K562 (cell line): ENCODE data around the gene MATN1. TPM values are rescaled to one million over a fixed set of nuclear protein-coding genes. Genes with fewer than 3 reads are reported as not detected.
A peak's percentile ranks its signal among the peaks of the same experiment; 100 is the strongest.

Experiments
- ATAC-seq: fragments of 200-7000 bp; cut with Tn5 transposase; 3 replicates; pipeline ENCODE4 v1.9.1; 2020; ENCODE audit warnings: moderate library complexity
- BruUV-seq: library from RNA; stranded (reverse); fragments of 400-500 nt; replicated peaks from 2 replicates; lab custom pipeline; 2021; lab: Mats Ljungman, UMichigan
- CTCF ChIA-PET: fragments of 300-600 bp; formaldehyde crosslinking; extraction: SDS; loops from one replicate; lab custom pipeline; 2021; ENCODE audit warnings: low intra/inter-chr PET ratio; lab: Yijun Ruan, JAX
- POLR2A ChIA-PET: fragments of 300-600, 350-650 bp; sonication (Branson Sonifier 250); formaldehyde crosslinking; extraction: SDS; loops from one replicate; lab custom pipeline; 2021; ENCODE audit warnings: antibody characterized with exemption, inconsistent platforms; lab: Yijun Ruan, JAX
- DNase-seq, 4 experiments: peaks; one replicate each; pipeline versions ENCODE4 v3.0.0 to v3.0.0-alpha.2; 2011 to 2018; ENCODE audit warnings: low spot score in 3 of 4, mixed read lengths in 3 of 4; ENCODE audit errors: extremely low read depth in 1 of 4
- FAIRE-seq: peaks from 2 replicates; lab custom pipeline; 2011; peaks lifted over from hg19 to GRCh38; lab: Jason Lieb, UNC
- H2AFZ ChIP-seq: 2 replicates; pipeline ENCODE4 v1.6.0; 2011; ENCODE audit warnings: low read depth, low read length, control low read depth, inconsistent platforms
- H3K27ac ChIP-seq: fragments of 200-600 bp; 3 replicates; pipeline ENCODE4 v1.8.0; 2011; ENCODE audit warnings: low read depth, mild to moderate bottlenecking, control low read depth, inconsistent platforms, low read length, moderate library complexity, mixed read lengths; ENCODE audit errors: extremely low read depth
- H3K27me3 ChIP-seq, 2 experiments: fragments of 300-600 bp in 1 of 2; 2 replicates in 1 of 2; 3 replicates in 1 of 2; pipeline versions ENCODE4 v1.6.0 to v1.8.0; 2011; ENCODE audit warnings: inconsistent platforms in 2 of 2, low read length in 2 of 2, mild to moderate bottlenecking in 1 of 2, mixed read lengths in 1 of 2, moderate library complexity in 1 of 2; ENCODE audit not compliant: control insufficient read depth in 2 of 2, insufficient read depth in 2 of 2
- H3K36me3 ChIP-seq: fragments of 300-600 bp; 3 replicates; pipeline ENCODE4 v1.8.0; 2011; ENCODE audit warnings: mild to moderate bottlenecking, low read length, inconsistent platforms; ENCODE audit not compliant: control insufficient read depth, insufficient read depth
- H3K4me1 ChIP-seq, 2 experiments: fragments of 200-600 bp in 1 of 2; replicated peaks in 1 of 2; 2 replicates in 1 of 2; 3 replicates in 1 of 2; pipeline versions ENCODE4 v1.5.1 to v1.8.0; 2011; ENCODE audit warnings: inconsistent platforms in 2 of 2, low read length in 2 of 2, mild to moderate bottlenecking in 1 of 2, mixed read lengths in 1 of 2, moderate library complexity in 1 of 2; ENCODE audit not compliant: control insufficient read depth in 2 of 2, insufficient read depth in 2 of 2
- H3K4me2 ChIP-seq: 2 replicates; pipeline ENCODE4 v1.6.1; 2011; ENCODE audit warnings: low read length, control low read depth, inconsistent platforms, mixed read lengths; ENCODE audit not compliant: insufficient read depth
- H3K4me3 ChIP-seq: fragments of 200-600 bp; sonication (generic), shearing (Covaris generic); 2 replicates; pipeline ENCODE4 v1.5.1; 2016; ENCODE audit warnings: control low read depth, inconsistent platforms
- H3K79me2 ChIP-seq: fragments of 200-600 bp; 3 replicates; pipeline ENCODE4 v1.8.0; 2011; ENCODE audit warnings: low read length, inconsistent platforms; ENCODE audit not compliant: control insufficient read depth, insufficient read depth
- H3K9ac ChIP-seq, 2 experiments: 2 replicates each; pipeline versions ENCODE4 v1.6.0 to v1.6.1; 2011; ENCODE audit warnings: low read depth in 2 of 2, low read length in 2 of 2, control low read depth in 1 of 2, inconsistent platforms in 1 of 2, mild to moderate bottlenecking in 1 of 2, mixed read lengths in 1 of 2; ENCODE audit not compliant: insufficient read depth in 1 of 2
- H3K9me1 ChIP-seq: one replicate; pipeline ENCODE4 v1.6.0; 2011; ENCODE audit warnings: inconsistent platforms, mild to moderate bottlenecking, low read length, moderate library complexity; ENCODE audit not compliant: control insufficient read depth, insufficient read depth
- H3K9me3 ChIP-seq: replicated peaks from 2 replicates; pipeline ENCODE4 v1.5.1; 2011; ENCODE audit warnings: low read depth, low read length, inconsistent platforms; ENCODE audit not compliant: control insufficient read depth, insufficient read depth
- H4K20me1 ChIP-seq: replicated peaks from 2 replicates; pipeline ENCODE4 v1.6.1; 2011; ENCODE audit warnings: low read length, inconsistent platforms, mixed read lengths; ENCODE audit not compliant: control insufficient read depth, insufficient read depth
- CREB3L1 ChIP-seq: fragments of 450-650 bp; IDR thresholded peaks from 2 replicates; pipeline ENCODE4 v1.6.1; 2014; ENCODE audit warnings: low read depth, mild to moderate bottlenecking, moderate library complexity, borderline replicate concordance
- CTCF ChIP-seq, 3 experiments: IDR thresholded peaks in 2 of 3; conservative IDR thresholded peaks in 1 of 3; 2 replicates each; pipeline ENCODE4 v1.5.1; 2011 to 2012; ENCODE audit warnings: low read length in 3 of 3, mild to moderate bottlenecking in 3 of 3, control low read depth in 2 of 3, improper control_type of control experiment in 1 of 3, inconsistent platforms in 1 of 3, low read depth in 1 of 3, mixed read lengths in 1 of 3, moderate library complexity in 1 of 3; ENCODE audit not compliant: insufficient read depth in 2 of 3
- FOXP4 ChIP-seq: sonication (generic); formaldehyde crosslinking; IDR thresholded peaks from 2 replicates; pipeline ENCODE4 v1.8.0; 2022; ENCODE audit warnings: mild to moderate bottlenecking, missing genetic modification reagents, borderline replicate concordance
- MCM3 ChIP-seq: fragments of 450-650 bp; IDR thresholded peaks from 2 replicates; pipeline ENCODE4 v1.6.1; 2016
- SIN3A ChIP-seq, 2 experiments: fragments of 150-350 bp in 1 of 2; IDR thresholded peaks; 2 replicates each; pipeline ENCODE4 v1.6.1; 2011 to 2016; ENCODE audit warnings: borderline replicate concordance in 2 of 2, low read depth in 2 of 2, low read length in 2 of 2, mild to moderate bottlenecking in 2 of 2, moderate library complexity in 2 of 2; ENCODE audit not compliant: control insufficient read depth in 1 of 2
- SMARCE1 ChIP-seq: fragments of 450-650 bp; IDR thresholded peaks from 2 replicates; pipeline ENCODE4 v1.7.1; 2016; ENCODE audit warnings: mild to moderate bottlenecking
- ZHX1 ChIP-seq: fragments of 150-350 bp; conservative IDR thresholded peaks from 2 replicates; pipeline ENCODE4 v1.6.1; 2014; ENCODE audit warnings: low read length
- WGBS: fragments of 100-300 bp; shearing (Covaris generic); methylation state at CpG from one replicate; pipeline ENCODE4 v1.1.6; 2016; ENCODE audit warnings: low coverage, mixed read lengths; ENCODE audit not compliant: insufficient coverage; ENCODE audit errors: missing lambda C conversion rate; 5-methylcytosine and 5-hydroxymethylcytosine counted together
- in situ Hi-C: fragments of 300-500 bp; cut with MboI; formaldehyde crosslinking; loops from 4 replicates; pipeline ENCODE4 v1.15.0; 2018; ENCODE audit warnings: inconsistent platforms, mixed read lengths
- intact Hi-C: fragments of 100-400 bp; cut with micrococcal nuclease; formaldehyde crosslinking; loops from 2 replicates; pipeline ENCODE4 v1.14.2; 2022
- polyA plus RNA-seq, 8 experiments: library from polyadenylated mRNA; depleted of rRNA in 4 of 8; stranded (reverse) in 5 of 8; unstranded in 3 of 8; fragments of >200 nt; fragmentation: Nextera tagmentation in 2 of 8; fragmentation: Illumina TruSeq in 1 of 8; extraction: Ambion mirVana in 2 of 8; extraction: Trizol in 1 of 8; gene quantifications; 2 replicates each; pipeline versions ENCODE4 v1.2.1 to v1.2.3, GENCODE V29; 2011 to 2014; ENCODE audit warnings: inconsistent platforms in 1 of 8, missing spikeins in 1 of 8
- total RNA-seq, 7 experiments: library from RNA; depleted of rRNA in 6 of 7; stranded (reverse); fragments of >200 nt in 6 of 7; fragmentation: Illumina TruSeq in 2 of 7; extraction: Trizol in 2 of 7; gene quantifications; 2 replicates each; pipeline versions ENCODE4 v1.2.1 to v1.2.3, GENCODE V29; 2011 to 2021; ENCODE audit warnings: low replicate concordance in 1 of 7

Gene MATN1
- total and polyA plus RNA-seq, 9 of the 15 experiments (the other 6 are each of a cell fraction or from before 2014, with no cell fraction given), result 0.10 to 2.3 (median 1.2) TPM

- CTCF ChIA-PET, result no interaction called here
- no peak for DNase-seq
These were observed 25.6 kb downstream of the MATN1 start for GRCh38 chr1:30697571-30698376.

More at GRCh38 chr1:30697571-30698376, 25.6 kb downstream of the MATN1 start:
- H3K9me1 ChIP-seq, result no peaks in the 10 kb centered on the region
- H3K9me3 ChIP-seq, result no peaks in the 10 kb centered on the region
- in situ Hi-C loops (no loop called here), intact Hi-C loops (no loop called here)
- 0 out of 2 replicates have a peak, but pooled peaks cover 14% of the 10 kb centered on the region for H4K20me1 ChIP-seq
- no peak overlapping the region for H3K4me3 ChIP-seq
- no peaks in the 10 kb centered on the region for H3K36me3 ChIP-seq
- H3K27me3 ChIP-seq, result peaks cover 12 to 20% of the 10 kb centered on the region in 2 experiments; a peak in 2 of 5 replicates
- TF ChIP-seq CTCF (IDR thresholded peaks at IDR 0.05 in 2 of 3, conservative IDR thresholded peaks at IDR 0.05 in 1 of 3; ENCODE audit: insufficient read depth in 2 of 3, low read depth in 1 of 3, low read length in 3 of 3), result peak in 1 of 3 experiments; percentile 7; a peak in 1 of 6 replicates
- TF ChIP-seq FOXP4 (CRISPR knock-in tag), result no peak
- TF ChIP-seq SMARCE1, result no peak
- TF ChIP-seq SIN3A (IDR thresholded peaks at IDR 0.05; ENCODE audit: borderline replicate concordance in 2 of 2, control insufficient read depth in 1 of 2, low read depth in 2 of 2, low read length in 2 of 2), result no peak
- TF ChIP-seq CREB3L1, result no peak
- no peak for TF ChIP-seq ZHX1
- no peak for TF ChIP-seq MCM3
- H3K79me2 ChIP-seq, result no peaks in the 10 kb centered on the region
- POLR2A ChIA-PET, result interaction anchor here (0.6 to 1.0 kb wide), 4 partner anchors 12 to 171 kb away, joined by 3 read pairs; no protein-coding TSS in a partner anchor
- H3K4me1 ChIP-seq, result peaks cover 0 to 3% of the 10 kb centered on the region in 2 experiments; a peak in 4 of 5 replicates
- FAIRE-seq (no peak), ATAC-seq (peak; percentile 36)
- no peak overlapping the region for H3K27ac ChIP-seq
- H3K4me2 ChIP-seq, result no peak overlapping the region
- H2AFZ ChIP-seq, result no peak overlapping the region
- BruUV-seq, result no TSS peak
- no peak overlapping the region for H3K9ac ChIP-seq
- 2% methylated on average over 9 of the region's 9 CpGs for WGBS
